ENCODE data around the gene MIEF1.
A peak's percentile ranks its signal among the peaks of the same experiment; 100 is the strongest.

MIEF1 gene

DNA sequence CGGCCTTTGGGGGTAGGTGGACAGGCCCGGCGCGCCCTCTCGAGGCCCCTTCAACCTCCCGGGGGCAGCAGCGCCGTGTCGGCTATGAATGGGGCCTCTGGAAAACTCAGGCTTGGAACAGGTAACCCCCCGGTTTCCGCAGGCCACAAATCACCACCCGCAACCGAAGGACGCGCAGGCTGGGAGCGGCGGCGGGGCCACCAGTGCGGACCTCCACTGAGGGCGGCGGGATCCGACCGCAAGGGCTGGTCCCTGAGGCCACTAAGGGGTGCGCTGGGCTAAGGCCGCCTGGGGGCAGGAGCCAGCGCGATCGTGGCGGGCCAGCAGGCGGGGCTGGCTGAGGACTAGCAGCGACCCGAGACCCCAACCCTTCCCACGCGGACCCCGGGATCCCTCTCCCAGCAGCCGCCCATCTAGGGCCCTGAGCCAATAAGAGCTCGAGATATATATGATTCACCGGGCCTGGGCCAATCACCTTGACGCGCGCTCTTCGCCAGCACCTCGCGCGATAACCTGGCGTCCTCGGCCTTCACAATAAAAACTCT, 17.7 kb downstream of the MIEF1 start (continued):
- TF ChIP-seq, protein P1, sequence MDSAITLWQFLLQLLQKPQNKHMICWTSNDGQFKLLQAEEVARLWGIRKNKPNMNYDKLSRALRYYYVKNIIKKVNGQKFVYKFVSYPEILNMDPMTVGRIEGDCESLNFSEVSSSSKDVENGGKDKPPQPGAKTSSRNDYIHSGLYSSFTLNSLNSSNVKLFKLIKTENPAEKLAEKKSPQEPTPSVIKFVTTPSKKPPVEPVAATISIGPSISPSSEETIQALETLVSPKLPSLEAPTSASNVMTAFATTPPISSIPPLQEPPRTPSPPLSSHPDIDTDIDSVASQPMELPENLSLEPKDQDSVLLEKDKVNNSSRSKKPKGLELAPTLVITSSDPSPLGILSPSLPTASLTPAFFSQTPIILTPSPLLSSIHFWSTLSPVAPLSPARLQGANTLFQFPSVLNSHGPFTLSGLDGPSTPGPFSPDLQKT (IDR thresholded peaks at IDR 0.05; ENCODE audit: borderline replicate concordance, low read depth, low read length), result no peak
- TF ChIP-seq, protein P2, sequence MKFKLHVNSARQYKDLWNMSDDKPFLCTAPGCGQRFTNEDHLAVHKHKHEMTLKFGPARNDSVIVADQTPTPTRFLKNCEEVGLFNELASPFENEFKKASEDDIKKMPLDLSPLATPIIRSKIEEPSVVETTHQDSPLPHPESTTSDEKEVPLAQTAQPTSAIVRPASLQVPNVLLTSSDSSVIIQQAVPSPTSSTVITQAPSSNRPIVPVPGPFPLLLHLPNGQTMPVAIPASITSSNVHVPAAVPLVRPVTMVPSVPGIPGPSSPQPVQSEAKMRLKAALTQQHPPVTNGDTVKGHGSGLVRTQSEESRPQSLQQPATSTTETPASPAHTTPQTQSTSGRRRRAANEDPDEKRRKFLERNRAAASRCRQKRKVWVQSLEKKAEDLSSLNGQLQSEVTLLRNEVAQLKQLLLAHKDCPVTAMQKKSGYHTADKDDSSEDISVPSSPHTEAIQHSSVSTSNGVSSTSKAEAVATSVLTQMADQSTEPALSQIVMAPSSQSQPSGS (tag by site-specific recombination; IDR thresholded peaks at IDR 0.05; ENCODE audit: low read depth), result no peak
- TF ChIP-seq ZNF112 (tag by site-specific recombination; IDR thresholded peaks at IDR 0.05) (no peak), GFI1B (tag by site-specific recombination; IDR thresholded peaks at IDR 0.05) (no peak), HOXA7 (CRISPR knock-in tag; IDR thresholded peaks at IDR 0.05; ENCODE audit: borderline replicate concordance) (no peak), ZFP3 (tag by site-specific recombination; IDR thresholded peaks at IDR 0.05; ENCODE audit: low read depth) (no peak), ZNF404 (tag by site-specific recombination; IDR thresholded peaks at IDR 0.05) (no peak), ZNF654 (tag by site-specific recombination; IDR thresholded peaks at IDR 0.05; ENCODE audit: low read depth) (no peak; the same call in 1 of the 2 replicates), ZNF600 (tag by site-specific recombination; IDR thresholded peaks at IDR 0.05) (no peak)
- TF ChIP-seq, protein P3, sequence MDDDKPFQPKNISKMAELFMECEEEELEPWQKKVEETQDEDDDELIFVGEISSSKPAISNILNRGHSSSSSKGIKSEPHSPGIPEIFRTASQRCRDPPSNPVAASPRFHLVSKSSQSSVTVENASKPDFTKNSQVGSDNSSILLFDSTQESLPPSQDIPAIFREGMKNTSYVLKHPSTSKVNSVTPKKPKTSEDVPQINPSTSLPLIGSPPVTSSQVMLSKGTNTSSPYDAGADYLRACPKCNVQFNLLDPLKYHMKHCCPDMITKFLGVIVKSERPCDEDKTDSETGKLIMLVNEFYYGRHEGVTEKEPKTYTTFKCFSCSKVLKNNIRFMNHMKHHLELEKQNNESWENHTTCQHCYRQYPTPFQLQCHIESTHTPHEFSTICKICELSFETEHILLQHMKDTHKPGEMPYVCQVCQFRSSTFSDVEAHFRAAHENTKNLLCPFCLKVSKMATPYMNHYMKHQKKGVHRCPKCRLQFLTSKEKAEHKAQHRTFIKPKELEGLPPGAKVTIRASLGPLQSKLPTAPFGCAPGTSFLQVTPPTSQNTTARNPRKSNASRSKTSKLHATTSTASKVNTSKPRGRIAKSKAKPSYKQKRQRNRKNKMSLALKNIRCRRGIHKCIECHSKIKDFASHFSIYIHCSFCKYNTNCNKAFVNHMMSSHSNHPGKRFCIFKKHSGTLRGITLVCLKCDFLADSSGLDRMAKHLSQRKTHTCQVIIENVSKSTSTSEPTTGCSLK (tag by site-specific recombination; IDR thresholded peaks at IDR 0.05), result no peak
- TF ChIP-seq, protein P4, sequence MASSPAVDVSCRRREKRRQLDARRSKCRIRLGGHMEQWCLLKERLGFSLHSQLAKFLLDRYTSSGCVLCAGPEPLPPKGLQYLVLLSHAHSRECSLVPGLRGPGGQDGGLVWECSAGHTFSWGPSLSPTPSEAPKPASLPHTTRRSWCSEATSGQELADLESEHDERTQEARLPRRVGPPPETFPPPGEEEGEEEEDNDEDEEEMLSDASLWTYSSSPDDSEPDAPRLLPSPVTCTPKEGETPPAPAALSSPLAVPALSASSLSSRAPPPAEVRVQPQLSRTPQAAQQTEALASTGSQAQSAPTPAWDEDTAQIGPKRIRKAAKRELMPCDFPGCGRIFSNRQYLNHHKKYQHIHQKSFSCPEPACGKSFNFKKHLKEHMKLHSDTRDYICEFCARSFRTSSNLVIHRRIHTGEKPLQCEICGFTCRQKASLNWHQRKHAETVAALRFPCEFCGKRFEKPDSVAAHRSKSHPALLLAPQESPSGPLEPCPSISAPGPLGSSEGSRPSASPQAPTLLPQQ (tag by site-specific recombination; IDR thresholded peaks at IDR 0.05), result no peak
- TF ChIP-seq, protein P5, sequence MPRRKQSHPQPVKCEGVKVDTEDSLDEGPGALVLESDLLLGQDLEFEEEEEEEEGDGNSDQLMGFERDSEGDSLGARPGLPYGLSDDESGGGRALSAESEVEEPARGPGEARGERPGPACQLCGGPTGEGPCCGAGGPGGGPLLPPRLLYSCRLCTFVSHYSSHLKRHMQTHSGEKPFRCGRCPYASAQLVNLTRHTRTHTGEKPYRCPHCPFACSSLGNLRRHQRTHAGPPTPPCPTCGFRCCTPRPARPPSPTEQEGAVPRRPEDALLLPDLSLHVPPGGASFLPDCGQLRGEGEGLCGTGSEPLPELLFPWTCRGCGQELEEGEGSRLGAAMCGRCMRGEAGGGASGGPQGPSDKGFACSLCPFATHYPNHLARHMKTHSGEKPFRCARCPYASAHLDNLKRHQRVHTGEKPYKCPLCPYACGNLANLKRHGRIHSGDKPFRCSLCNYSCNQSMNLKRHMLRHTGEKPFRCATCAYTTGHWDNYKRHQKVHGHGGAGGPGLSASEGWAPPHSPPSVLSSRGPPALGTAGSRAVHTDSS (tag by site-specific recombination; IDR thresholded peaks at IDR 0.05), result no peak

DNA sequence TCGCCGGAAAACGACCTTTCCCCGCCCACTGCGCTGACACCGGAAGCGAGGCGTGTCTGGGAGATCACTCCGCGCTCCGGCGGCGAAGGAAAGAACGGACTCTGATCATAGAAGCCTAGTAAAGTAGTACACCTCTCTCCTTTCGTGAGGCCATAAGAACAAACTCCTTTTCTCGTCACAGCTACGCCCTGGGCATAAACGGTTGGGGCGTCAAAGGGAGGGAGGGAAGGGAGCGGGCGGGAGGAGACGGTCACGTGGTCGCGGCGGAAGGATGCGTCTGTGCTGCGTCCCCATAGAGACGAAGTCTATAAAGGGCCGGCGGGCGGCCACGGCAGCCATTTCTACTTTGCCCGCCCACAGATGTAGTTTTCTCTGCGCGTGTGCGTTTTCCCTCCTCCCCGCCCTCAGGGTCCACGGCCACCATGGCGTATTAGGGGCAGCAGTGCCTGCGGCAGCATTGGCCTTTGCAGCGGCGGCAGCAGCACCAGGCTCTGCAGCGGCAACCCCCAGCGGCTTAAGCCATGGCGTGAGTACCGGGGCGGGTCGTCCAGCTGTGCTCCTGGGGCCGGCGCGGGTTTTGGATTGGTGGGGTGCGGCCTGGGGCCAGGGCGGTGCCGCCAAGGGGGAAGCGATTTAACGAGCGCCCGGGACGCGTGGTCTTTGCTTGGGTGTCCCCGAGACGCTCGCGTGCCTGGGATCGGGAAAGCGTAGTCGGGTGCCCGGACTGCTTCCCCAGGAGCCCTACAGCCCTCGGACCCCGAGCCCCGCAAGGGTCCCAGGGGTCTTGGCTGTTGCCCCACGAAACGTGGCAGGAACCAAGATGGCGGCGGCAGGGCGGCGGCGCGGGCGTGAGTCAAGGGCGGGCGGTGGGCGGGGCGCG, 18.4 kb downstream of the MIEF1 start, which contains the start of gene ATF4:
TSS of gene ATF4 (plus strand) at position 337 of the 880 bp plus-strand sequence. CDS start 884 bp downstream, outside the sequence.
- Histone ChIP-seq H3K4me1 (ENCODE audit: control insufficient read depth, insufficient read depth, low read length) (0 out of 2 replicates have a peak, but pooled peaks cover 5% of the 10 kb centered on the region), H3K9me3 (ENCODE audit: control insufficient read depth, insufficient read depth, low read depth, low read length) (no peaks in the 10 kb centered on the region), H3K27ac (ENCODE audit: extremely low read depth, low read depth, low read length) (peak within 1 kb of the TSS; percentile 95), H3K36me3 (ENCODE audit: control insufficient read depth in 2 of 2, insufficient read depth in 1 of 2, low read length in 2 of 2) (peaks cover 13 to 68% of the 10 kb centered on the region in 2 experiments; a peak in 2 of 3 replicates), H3K4me3 (ENCODE audit: low read depth, low read length) (peak within 1 kb of the TSS; percentile 95)
- POLR2A ChIA-PET, result interaction anchor here (0.6 to 2.3 kb wide), 55 partner anchors 10 to 754 kb away, joined by 3 to 117 read pairs (median 5); partner anchors contain the start of genes MIEF1, RPL3, RPS19BP1 and SYNGR1
- CTCF ChIA-PET, result interaction anchor here (0.7 to 2.2 kb wide), 5 partner anchors 9 to 1078 kb away, joined by 3 to 8 read pairs (median 7); partner anchors contain the start of gene MIEF1
- no peak for TF ChIP-seq MEIS1 (CRISPR knock-in tag; IDR thresholded peaks at IDR 0.05; ENCODE audit: borderline replicate concordance)
- TF ChIP-seq, protein P6, sequence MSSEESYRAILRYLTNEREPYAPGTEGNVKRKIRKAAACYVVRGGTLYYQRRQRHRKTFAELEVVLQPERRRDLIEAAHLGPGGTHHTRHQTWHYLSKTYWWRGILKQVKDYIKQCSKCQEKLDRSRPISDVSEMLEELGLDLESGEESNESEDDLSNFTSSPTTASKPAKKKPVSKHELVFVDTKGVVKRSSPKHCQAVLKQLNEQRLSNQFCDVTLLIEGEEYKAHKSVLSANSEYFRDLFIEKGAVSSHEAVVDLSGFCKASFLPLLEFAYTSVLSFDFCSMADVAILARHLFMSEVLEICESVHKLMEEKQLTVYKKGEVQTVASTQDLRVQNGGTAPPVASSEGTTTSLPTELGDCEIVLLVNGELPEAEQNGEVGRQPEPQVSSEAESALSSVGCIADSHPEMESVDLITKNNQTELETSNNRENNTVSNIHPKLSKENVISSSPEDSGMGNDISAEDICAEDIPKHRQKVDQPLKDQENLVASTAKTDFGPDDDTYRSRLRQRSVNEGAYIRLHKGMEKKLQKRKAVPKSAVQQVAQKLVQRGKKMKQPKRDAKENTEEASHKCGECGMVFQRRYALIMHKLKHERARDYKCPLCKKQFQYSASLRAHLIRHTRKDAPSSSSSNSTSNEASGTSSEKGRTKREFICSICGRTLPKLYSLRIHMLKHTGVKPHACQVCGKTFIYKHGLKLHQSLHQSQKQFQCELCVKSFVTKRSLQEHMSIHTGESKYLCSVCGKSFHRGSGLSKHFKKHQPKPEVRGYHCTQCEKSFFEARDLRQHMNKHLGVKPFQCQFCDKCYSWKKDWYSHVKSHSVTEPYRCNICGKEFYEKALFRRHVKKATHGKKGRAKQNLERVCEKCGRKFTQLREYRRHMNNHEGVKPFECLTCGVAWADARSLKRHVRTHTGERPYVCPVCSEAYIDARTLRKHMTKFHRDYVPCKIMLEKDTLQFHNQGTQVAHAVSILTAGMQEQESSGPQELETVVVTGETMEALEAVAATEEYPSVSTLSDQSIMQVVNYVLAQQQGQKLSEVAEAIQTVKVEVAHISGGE (tag by site-specific recombination; conservative IDR thresholded peaks at IDR 0.05; ENCODE audit: low read depth), result peak; percentile 82
- TF ChIP-seq SP2 (tag by site-specific recombination; IDR thresholded peaks at IDR 0.05), result peak; percentile 79
- peak; percentile 60; the same call in 1 of the 2 replicates for TF ChIP-seq ZNF121 (tag by site-specific recombination; IDR thresholded peaks at IDR 0.05)
- TF ChIP-seq, protein P7, sequence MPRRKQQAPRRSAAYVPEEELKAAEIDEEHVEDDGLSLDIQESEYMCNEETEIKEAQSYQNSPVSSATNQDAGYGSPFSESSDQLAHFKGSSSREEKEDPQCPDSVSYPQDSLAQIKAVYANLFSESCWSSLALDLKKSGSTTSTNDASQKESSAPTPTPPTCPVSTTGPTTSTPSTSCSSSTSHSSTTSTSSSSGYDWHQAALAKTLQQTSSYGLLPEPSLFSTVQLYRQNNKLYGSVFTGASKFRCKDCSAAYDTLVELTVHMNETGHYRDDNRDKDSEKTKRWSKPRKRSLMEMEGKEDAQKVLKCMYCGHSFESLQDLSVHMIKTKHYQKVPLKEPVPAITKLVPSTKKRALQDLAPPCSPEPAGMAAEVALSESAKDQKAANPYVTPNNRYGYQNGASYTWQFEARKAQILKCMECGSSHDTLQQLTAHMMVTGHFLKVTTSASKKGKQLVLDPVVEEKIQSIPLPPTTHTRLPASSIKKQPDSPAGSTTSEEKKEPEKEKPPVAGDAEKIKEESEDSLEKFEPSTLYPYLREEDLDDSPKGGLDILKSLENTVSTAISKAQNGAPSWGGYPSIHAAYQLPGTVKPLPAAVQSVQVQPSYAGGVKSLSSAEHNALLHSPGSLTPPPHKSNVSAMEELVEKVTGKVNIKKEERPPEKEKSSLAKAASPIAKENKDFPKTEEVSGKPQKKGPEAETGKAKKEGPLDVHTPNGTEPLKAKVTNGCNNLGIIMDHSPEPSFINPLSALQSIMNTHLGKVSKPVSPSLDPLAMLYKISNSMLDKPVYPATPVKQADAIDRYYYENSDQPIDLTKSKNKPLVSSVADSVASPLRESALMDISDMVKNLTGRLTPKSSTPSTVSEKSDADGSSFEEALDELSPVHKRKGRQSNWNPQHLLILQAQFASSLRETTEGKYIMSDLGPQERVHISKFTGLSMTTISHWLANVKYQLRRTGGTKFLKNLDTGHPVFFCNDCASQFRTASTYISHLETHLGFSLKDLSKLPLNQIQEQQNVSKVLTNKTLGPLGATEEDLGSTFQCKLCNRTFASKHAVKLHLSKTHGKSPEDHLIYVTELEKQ (tag by site-specific recombination; IDR thresholded peaks at IDR 0.05; ENCODE audit: borderline replicate concordance), result peak; percentile 81

Measured in HEK293 (cell line).